Smooth muscle cell (in vitro differentiated cells): Measurements from ENCODE around the gene C3orf85. TPM values are rescaled to one million over a fixed set of nuclear protein-coding genes. Genes with fewer than 3 reads are reported as not detected.
A peak's percentile ranks its signal among the peaks of the same experiment; 100 is the strongest.

Experiments
- DNase-seq: peaks from one replicate; lab custom pipeline; 2025; ENCODE audit not compliant: unreplicated experiment; lab: John Stamatoyannopoulos, UW
- H2AFZ ChIP-seq: fragments of 200-600 bp; sonication (generic); 2 replicates; pipeline ENCODE4 v1.6.0; 2016; ENCODE audit warnings: antibody characterized with exemption, low read depth, mild to moderate bottlenecking
- H3F3A ChIP-seq: fragments of 200-600 bp; sonication (generic); 2 replicates; pipeline ENCODE4 v1.6.0; 2017; ENCODE audit warnings: antibody characterized with exemption, low read depth
- H3K27ac ChIP-seq: fragments of 200-600 bp; sonication (generic); 2 replicates; pipeline ENCODE4 v1.5.1; 2016; ENCODE audit warnings: low read depth, mild to moderate bottlenecking
- H3K27me3 ChIP-seq: fragments of 200-600 bp; sonication (generic); 2 replicates; pipeline ENCODE4 v1.6.1; 2016; ENCODE audit warnings: low read depth, mild to moderate bottlenecking
- H3K36me3 ChIP-seq: fragments of 200-600 bp; sonication (generic); 2 replicates; pipeline ENCODE4 v1.5.1; 2016; ENCODE audit warnings: low read depth
- H3K4me1 ChIP-seq: fragments of 200-600 bp; sonication (generic); 2 replicates; pipeline ENCODE4 v1.5.1; 2016; ENCODE audit warnings: low read depth
- H3K4me2 ChIP-seq: fragments of 200-600 bp; sonication (generic); 2 replicates; pipeline ENCODE4 v1.6.0; 2016; ENCODE audit warnings: mild to moderate bottlenecking
- H3K4me3 ChIP-seq: fragments of 200-600 bp; sonication (generic); 2 replicates; pipeline ENCODE4 v1.5.1; 2016; ENCODE audit warnings: mild to moderate bottlenecking
- H3K79me2 ChIP-seq: fragments of 200-600 bp; sonication (generic); 2 replicates; pipeline ENCODE4 v1.6.0; 2016; ENCODE audit warnings: low read depth, mild to moderate bottlenecking
- H3K9ac ChIP-seq: fragments of 200-600 bp; sonication (generic); 2 replicates; pipeline ENCODE4 v1.6.0; 2016; ENCODE audit warnings: low read depth
- H3K9me3 ChIP-seq: fragments of 200-600 bp; sonication (generic); replicated peaks from 2 replicates; pipeline ENCODE4 v1.5.1; 2016; ENCODE audit warnings: low read depth
- H4K20me1 ChIP-seq: fragments of 200-600 bp; sonication (generic); 2 replicates; pipeline ENCODE4 v1.6.0; 2016; ENCODE audit warnings: low read depth
- WGBS: methylation state at CpG from one replicate; pipeline ENCODE4 v1.1.7; 2016; ENCODE audit warnings: low lambda C conversion rate; 5-methylcytosine and 5-hydroxymethylcytosine counted together
- polyA plus RNA-seq: library from polyadenylated mRNA; unstranded; fragments of >200 nt; fragmentation: Nextera tagmentation; extraction: Ambion mirVana; gene quantifications from 2 replicates; pipeline ENCODE4 v1.2.1, GENCODE V29; 2016
- total RNA-seq: library from RNA; depleted of rRNA; stranded (reverse); fragments of >200 nt; gene quantifications from 2 replicates; pipeline ENCODE4 v1.2.3, GENCODE V29; 2014
- TF ChIP-seq, protein P1 (sequence below): fragments of 200-600 bp; sonication (generic); IDR thresholded peaks from 2 replicates; pipeline ENCODE4 v1.5.1; 2017; ENCODE audit warnings: borderline replicate concordance, mild to moderate bottlenecking, antibody characterized with exemption; ENCODE audit not compliant: insufficient read depth, poor library complexity, severe bottlenecking

C3orf85 gene
- total and polyA plus RNA-seq, 2 experiments from 2014 or later = not detected

GRCh38 chr3:109095166-109095565 is 41.4 kb upstream of the C3orf85 start:
- H3K4me3 ChIP-seq = no peak overlapping the region
- TF ChIP-seq, protein P1, sequence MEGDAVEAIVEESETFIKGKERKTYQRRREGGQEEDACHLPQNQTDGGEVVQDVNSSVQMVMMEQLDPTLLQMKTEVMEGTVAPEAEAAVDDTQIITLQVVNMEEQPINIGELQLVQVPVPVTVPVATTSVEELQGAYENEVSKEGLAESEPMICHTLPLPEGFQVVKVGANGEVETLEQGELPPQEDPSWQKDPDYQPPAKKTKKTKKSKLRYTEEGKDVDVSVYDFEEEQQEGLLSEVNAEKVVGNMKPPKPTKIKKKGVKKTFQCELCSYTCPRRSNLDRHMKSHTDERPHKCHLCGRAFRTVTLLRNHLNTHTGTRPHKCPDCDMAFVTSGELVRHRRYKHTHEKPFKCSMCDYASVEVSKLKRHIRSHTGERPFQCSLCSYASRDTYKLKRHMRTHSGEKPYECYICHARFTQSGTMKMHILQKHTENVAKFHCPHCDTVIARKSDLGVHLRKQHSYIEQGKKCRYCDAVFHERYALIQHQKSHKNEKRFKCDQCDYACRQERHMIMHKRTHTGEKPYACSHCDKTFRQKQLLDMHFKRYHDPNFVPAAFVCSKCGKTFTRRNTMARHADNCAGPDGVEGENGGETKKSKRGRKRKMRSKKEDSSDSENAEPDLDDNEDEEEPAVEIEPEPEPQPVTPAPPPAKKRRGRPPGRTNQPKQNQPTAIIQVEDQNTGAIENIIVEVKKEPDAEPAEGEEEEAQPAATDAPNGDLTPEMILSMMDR = no peak

DNA sequence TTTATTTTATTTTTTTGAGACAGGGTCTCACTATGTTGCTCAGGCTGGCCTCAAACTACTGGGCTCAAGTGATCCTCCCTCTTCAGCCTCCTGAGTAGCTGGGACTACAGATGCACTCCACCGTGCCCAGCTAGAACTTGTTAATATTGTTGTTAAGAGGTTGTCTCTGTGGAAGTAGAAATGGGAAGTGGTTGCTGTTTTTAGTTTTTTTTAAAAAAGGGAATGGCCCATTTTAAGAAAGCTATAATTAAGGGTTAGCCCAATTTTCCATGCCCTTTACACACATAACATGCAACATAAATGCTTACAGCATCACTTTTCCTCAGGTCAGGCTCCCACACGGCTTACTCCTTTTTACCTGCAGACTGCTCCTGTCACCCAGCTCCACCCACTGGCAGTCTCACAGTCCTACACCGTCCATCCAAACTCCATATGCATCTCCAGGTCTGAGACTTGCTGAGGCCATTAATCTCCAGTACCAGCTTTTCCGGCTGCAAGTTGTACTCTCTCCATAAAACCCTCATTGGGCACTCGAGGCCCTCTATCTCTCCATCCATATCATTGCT is 38.4 kb upstream of the C3orf85 start:
- H3K4me2 ChIP-seq = no peak overlapping the region

More at GRCh38 chr3:109095166-109095565, 41.4 kb upstream of the C3orf85 start:
- Histone ChIP-seq H3K27me3 (no peaks in the 10 kb centered on the region), H3K27ac (no peak overlapping the region), H3K79me2 (no peaks in the 10 kb centered on the region), H3K9ac (no peak overlapping the region), H4K20me1 (no peaks in the 10 kb centered on the region), H3K4me2 (no peak overlapping the region), H3K36me3 (no peaks in the 10 kb centered on the region), H3K4me1 (no peaks in the 10 kb centered on the region), H3K9me3 (no peaks in the 10 kb centered on the region), H2AFZ (no peak overlapping the region), H3F3A (no peaks in the 10 kb centered on the region)
- DNase-seq = no peak
- WGBS = 79% methylated on average over 1 of the region's 1 CpG

DNA sequence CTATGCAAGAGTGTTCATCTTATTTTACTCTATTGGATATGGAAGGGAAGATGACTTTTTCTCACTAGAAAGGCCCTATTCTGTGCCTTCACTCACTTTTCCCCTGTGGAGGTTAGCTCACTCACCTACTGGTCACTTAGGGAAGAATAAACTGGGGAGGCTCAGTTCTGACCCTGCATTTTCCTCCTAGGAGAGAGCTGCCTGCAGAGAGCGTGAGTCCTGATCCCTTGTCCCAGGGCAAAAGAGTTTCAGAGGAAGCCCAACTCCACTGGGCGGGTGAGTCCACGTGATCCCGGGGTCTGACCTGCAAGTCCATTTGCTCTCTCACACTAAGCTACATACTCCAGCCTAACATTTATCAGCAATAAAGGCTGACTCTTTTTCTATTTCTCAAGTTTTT is 26.9 kb upstream of the C3orf85 start:
- H3K4me3 ChIP-seq = no peak overlapping the region
- no peaks in the 10 kb centered on the region for H4K20me1 ChIP-seq
- H2AFZ ChIP-seq = no peak overlapping the region
- H3K9ac ChIP-seq = no peak overlapping the region
- no peaks in the 10 kb centered on the region for H3K79me2 ChIP-seq
- H3K27ac ChIP-seq = no peak overlapping the region
- no peaks in the 10 kb centered on the region for H3K9me3 ChIP-seq
- no peak overlapping the region for H3K4me2 ChIP-seq
- TF ChIP-seq, protein P1 = no peak
- H3K27me3 ChIP-seq = no peaks in the 10 kb centered on the region
- H3K4me1 ChIP-seq = peaks cover 13% of the 10 kb centered on the region
- H3K36me3 ChIP-seq = no peaks in the 10 kb centered on the region
- DNase-seq = no peak
- no peaks in the 10 kb centered on the region for H3F3A ChIP-seq
- 87% methylated on average over 4 of the region's 4 CpGs for WGBS

More for the DNA sequence above, 38.4 kb upstream of the C3orf85 start:
- TF ChIP-seq, protein P1 = peak; percentile 20
- DNase-seq = no peak
- Histone ChIP-seq H2AFZ (no peak overlapping the region), H3K4me1 (no peaks in the 10 kb centered on the region), H3F3A (no peaks in the 10 kb centered on the region), H3K4me3 (no peak overlapping the region), H3K79me2 (no peaks in the 10 kb centered on the region), H3K36me3 (no peaks in the 10 kb centered on the region), H4K20me1 (no peaks in the 10 kb centered on the region), H3K27ac (no peak overlapping the region), H3K9ac (no peak overlapping the region), H3K9me3 (no peaks in the 10 kb centered on the region), H3K27me3 (no peaks in the 10 kb centered on the region)
- 57% methylated on average over 5 of the region's 5 CpGs for WGBS
